ENCODE measurements around the gene ODF4. TPM values are rescaled to one million over a fixed set of nuclear protein-coding genes. Genes with fewer than 3 reads are reported as not detected.

The ODF4 gene
- total RNA-seq, 4 donors from 2014 or later = not detected

- ATAC-seq = peak; percentile 56 to 58
- in situ Hi-C loops (cut with MboI; ENCODE audit: low sequenced_read_pairs in 4 of 4) (no loop called here), intact Hi-C loops (cut with DNase I; ENCODE audit: low total_unique reads) (no loop called here)
- Histone ChIP-seq H3K36me3 (no peaks in the 10 kb centered on the region), H3K27me3 (peaks cover 7 to 34% (median 32%) of the 10 kb centered on the region in 3 donors), H3K9me3 (no peaks in the 10 kb centered on the region), H3K27ac (peak overlapping the region; percentile 60 to 73 (median 66)), H3K4me3 (peak overlapping the region; percentile 55 to 68 (median 58)), H3K4me1 (peaks cover 0 to 13% of the 10 kb centered on the region in 2 donors)
- DNase-seq = no peak
- no peak for TF ChIP-seq CTCF (IDR thresholded peaks at IDR 0.05 in 4 of 5, conservative IDR thresholded peaks at IDR 0.05 in 1 of 5)
- no peak for TF ChIP-seq POLR2A (IDR thresholded peaks at IDR 0.05)
These were observed 12.9 kb upstream of the ODF4 start for GRCh38 chr17:8326511-8327302.

- TF ChIP-seq POLR2A (IDR thresholded peaks at IDR 0.05) (no peak), CTCF (IDR thresholded peaks at IDR 0.05 in 4 of 5, conservative IDR thresholded peaks at IDR 0.05 in 1 of 5) (no peak)
- intact Hi-C loops (cut with DNase I; ENCODE audit: low total_unique reads) = no loop called here
- Histone ChIP-seq H3K27ac (peak overlapping the region; percentile 60 to 73 (median 66)), H3K36me3 (no peaks in the 10 kb centered on the region), H3K27me3 (peaks cover 7 to 34% (median 32%) of the 10 kb centered on the region in 3 donors), H3K9me3 (no peaks in the 10 kb centered on the region), H3K4me3 (peak overlapping the region; percentile 55 to 68 (median 58)), H3K4me1 (peaks cover 0 to 13% of the 10 kb centered on the region in 2 donors)
- in situ Hi-C loops (cut with MboI; ENCODE audit: low sequenced_read_pairs in 4 of 4) = no loop called here
- DNase-seq (no peak), ATAC-seq (peak; percentile 14 to 46)
These were observed 12.4 kb upstream of the ODF4 start for GRCh38 chr17:8327303-8327649.

- peaks cover 0 to 9% (median 4%) of the 10 kb centered on the region in 3 donors for H3K27me3 ChIP-seq
- H3K4me3 ChIP-seq = no peak overlapping the region
- H3K4me1 ChIP-seq = peaks cover 0 to 3% of the 10 kb centered on the region in 2 donors
- TF ChIP-seq POLR2A (IDR thresholded peaks at IDR 0.05) = no peak
- no peak for TF ChIP-seq CTCF (IDR thresholded peaks at IDR 0.05 in 4 of 5, conservative IDR thresholded peaks at IDR 0.05 in 1 of 5)
- H3K27ac ChIP-seq = peak overlapping the region in 1 of 4 donors; percentile 23
- ATAC-seq (no peak), DNase-seq (no peak)
- H3K36me3 ChIP-seq = no peaks in the 10 kb centered on the region
- in situ Hi-C loops (cut with MboI; ENCODE audit: low sequenced_read_pairs in 4 of 4) (no loop called here), intact Hi-C loops (cut with DNase I; ENCODE audit: low total_unique reads) (no loop called here)
- no peaks in the 10 kb centered on the region for H3K9me3 ChIP-seq
These were observed 7.5 kb upstream of the ODF4 start for GRCh38 chr17:8332128-8332527.

- Histone ChIP-seq H3K27ac (peak overlapping the region in 2 of 4 donors; percentile 23 to 33), H3K4me3 (no peak overlapping the region), H3K9me3 (no peaks in the 10 kb centered on the region), H3K4me1 (no peaks in the 10 kb centered on the region), H3K36me3 (no peaks in the 10 kb centered on the region), H3K27me3 (peaks cover 0 to 4% (median 0%) of the 10 kb centered on the region in 3 donors)
- ATAC-seq = peak; percentile 76 to 82
- intact Hi-C loops (cut with DNase I; ENCODE audit: low total_unique reads) (no loop called here), in situ Hi-C loops (cut with MboI; ENCODE audit: low sequenced_read_pairs in 4 of 4) (no loop called here)
- TF ChIP-seq CTCF (IDR thresholded peaks at IDR 0.05 in 4 of 5, conservative IDR thresholded peaks at IDR 0.05 in 1 of 5) (no peak), POLR2A (IDR thresholded peaks at IDR 0.05) (no peak)
- DNase-seq = peak in 1 of 2 donors; percentile 52
These were observed 7.0 kb upstream of the ODF4 start for GRCh38 chr17:8332688-8333087.

Data from gastrocnemius medialis (tissue), 4 donors.